GM21515 (cell line): ENCODE measurements around the gene CHSY1.

Source experiments
- ATAC-seq: cut with Tn5 transposase; IDR thresholded peaks from one replicate; pipeline ENCODE4 v1.9.1; 2021; ENCODE audit not compliant: unreplicated experiment

CHSY1 gene

DNA sequence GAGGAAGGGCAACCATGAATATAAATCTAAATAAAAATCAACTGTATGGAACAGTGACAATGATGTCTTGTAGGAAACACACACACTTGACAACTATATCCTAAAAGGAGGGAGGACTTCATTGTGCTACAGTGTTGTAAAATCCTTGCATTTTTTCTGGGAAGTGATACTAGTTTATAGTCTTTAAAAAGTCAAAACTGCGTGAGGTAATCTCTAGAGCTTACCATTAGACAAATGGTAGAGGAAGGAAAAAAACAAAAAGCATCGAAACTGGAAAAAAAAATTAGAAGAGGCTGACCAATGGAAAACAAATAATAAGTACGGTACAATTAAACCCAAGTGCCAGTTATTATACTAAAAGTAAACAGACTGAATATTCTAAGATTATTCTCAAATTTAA lies 38.7 kb downstream of the CHSY1 start:
- ATAC-seq: no peak

- ATAC-seq: no peak
These were observed 40.0 kb downstream of the CHSY1 start for GRCh38 chr15:101211897-101212296.

DNA sequence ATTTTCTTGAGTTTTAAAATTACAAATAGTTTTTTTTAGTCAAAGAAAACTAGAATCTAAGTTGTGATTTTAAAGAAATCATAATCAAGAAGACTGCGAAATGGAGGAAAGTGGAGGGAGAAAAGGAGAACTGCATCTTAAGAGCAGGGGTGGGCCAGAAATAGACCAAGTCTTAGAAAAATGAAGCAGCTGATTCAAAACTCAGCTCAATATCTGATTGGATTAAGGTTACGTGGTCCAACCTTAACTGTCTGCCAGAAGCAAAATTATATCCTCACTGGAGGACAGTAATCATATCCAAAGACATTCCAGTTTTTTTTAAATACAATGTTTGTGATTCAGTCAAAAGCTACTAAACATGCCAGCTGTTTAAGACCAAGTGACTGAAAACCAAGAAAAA lies 41.4 kb downstream of the CHSY1 start:
- no peak for ATAC-seq

DNA sequence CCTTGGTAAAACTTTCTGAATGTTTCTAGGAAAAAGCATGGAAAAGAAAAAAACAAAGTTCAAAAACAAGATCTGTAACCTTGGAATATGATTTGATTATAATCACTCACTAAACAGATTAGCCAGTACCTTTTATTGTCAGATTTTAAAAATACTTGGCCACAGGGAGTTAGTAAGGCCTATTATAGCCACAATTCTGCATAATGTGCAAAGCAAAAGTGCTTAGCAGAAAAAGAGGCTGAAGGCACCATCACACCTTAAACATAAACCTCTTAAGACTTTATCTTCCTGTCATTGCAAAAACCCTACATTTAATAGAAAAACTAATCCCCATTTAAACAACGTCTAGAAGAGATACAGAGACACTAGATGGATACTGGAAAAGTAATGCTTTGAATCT lies 41.8 kb downstream of the CHSY1 start:
- peak; percentile 60 for ATAC-seq

DNA sequence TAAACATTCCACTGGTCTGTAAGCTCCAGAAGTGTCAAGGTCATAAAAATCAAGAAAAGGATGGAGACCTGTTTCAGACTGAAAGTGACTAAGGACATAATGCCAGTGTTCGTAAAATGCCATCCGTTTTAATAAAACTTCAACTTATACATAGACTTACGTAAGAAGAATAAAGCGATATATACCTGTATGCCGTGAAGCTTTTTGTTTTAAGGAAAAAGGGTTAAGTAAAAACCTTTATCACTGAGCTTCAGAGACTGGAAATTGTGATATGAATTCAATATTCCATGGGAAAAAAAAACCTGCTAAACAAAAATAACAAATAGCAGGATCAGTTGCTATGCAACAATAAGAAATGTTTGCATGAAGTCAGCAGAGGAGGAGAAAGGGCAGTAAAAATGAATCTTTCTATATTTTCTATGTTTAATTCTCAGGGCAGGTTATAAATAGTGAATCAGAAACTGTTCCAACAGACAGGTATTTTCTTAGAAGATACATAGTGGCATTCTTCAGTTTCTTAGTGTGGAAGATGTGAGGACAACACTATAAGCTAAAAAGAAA lies 42.5 kb downstream of the CHSY1 start:
- no peak for ATAC-seq

DNA sequence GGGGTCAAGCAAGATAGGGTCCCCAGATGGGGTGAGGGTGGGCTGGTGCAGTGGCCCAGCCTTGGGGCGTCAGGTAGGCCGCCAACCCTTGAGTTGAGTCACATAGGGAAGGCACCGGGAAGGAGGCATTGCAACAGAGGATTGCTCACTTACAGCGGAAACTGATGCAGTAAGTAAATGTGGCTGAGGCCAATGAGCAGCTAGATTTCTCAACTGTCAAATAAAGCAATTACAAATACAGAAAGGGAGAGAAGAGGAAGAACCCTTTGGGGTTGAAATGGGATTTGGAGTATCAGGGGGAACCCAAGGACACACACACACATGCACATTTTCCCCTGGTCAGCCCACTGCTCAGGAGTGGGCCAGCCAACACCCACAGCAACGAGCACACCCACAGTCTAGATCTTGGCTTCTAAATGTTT lies 44.0 kb downstream of the CHSY1 start:
- ATAC-seq: no peak

DNA sequence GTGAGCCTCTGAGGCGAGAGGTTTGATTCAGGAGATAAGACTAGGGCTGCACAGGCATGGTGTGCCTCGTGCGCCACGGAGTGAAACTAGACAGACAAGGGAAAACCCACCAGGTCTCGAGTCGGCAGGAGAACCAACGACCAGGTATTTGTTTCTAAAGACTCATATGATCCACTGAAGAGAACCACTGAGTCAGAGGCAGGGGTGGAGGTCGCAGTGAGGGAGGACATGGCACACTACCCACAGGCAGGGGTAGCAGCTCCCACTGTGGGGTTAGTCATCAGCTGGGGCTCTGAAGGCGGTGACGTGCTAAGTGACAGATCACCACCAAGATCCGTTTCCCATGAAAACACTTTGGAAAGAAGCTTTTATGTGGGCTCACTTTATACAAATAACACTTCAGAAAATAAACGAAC lies 45.7 kb downstream of the CHSY1 start:
- ATAC-seq: no peak

GRCh38 chr15:101204739-101205535 lies 46.9 kb downstream of the CHSY1 start:
- no peak for ATAC-seq

DNA sequence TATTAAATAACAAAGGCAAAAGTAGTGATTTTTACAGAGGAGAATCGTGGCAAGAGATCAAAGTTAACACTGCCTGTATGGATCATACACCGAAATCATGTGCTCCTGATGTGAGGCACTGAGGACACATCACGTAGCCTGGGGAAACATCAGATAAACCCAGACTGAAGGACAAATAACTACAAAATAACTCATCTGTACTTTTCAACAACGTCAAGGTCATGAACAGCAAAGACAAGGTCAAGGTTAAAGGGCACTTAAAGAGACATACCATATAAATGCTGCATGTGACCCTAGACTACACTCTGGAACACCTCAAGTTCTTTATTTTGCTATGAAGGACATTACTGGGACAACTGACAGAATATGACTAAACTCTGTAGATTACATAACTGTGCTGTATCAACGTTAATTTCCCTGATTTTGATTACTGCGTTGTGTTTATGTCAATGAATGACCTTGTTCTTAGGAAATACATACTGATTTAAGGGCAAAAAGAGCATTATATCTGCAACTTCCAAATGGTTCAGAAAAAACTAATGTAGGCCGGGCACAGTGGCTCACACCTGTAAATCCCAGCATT lies 48.1 kb downstream of the CHSY1 start:
- no peak for ATAC-seq

DNA sequence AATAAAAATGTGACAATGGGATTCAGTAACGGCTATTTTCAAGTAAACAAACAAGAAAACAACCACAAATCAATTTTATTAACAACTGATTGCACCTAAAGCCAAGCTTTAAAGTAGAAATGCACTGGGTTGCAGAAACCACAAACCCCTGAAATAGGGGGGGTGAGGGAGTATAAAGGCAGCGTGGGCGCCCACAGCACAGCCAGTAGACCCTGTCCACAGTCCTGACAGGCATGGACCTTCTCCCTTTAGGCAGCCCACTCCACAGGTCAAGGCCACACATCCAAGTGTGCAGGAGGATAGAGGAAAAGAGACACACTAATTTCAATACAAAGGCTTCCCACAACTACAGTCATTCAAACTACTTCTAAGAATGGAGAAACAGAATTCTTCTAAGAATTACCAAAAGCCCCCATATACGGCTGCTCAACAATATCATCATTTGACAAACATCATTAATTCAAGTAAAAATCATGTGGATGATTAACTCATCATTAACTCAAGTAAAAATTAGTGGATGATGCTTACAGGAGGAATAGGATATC lies 48.7 kb downstream of the CHSY1 start:
- no peak for ATAC-seq

- ATAC-seq: no peak
These were observed 50.3 kb downstream of the CHSY1 start for GRCh38 chr15:101201411-101202174.

GRCh38 chr15:101200181-101200580 lies 51.7 kb downstream of the CHSY1 start:
- no peak for ATAC-seq

DNA sequence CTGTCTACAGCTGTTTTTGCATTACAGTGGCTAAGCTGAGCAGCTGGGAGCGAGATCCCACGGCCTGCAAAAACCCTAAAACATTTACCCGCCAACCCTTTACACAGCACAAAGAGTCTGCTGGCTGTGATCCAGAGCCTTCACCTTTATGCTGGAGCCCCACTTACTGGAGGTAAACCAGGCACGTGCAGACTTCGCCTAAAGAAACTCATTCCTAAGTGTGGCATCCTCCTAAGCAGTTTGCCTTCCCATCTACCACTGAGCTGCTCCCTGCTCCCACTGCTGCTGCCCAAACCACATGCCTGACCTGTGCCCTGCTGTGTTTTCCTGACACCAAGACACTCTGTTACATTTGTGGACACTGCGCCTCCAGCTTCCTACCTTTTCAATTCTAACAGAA lies 53.0 kb downstream of the CHSY1 start:
- ATAC-seq: no peak

- ATAC-seq: no peak
These were observed 53.7 kb downstream of the CHSY1 start for GRCh38 chr15:101198031-101198575.

DNA sequence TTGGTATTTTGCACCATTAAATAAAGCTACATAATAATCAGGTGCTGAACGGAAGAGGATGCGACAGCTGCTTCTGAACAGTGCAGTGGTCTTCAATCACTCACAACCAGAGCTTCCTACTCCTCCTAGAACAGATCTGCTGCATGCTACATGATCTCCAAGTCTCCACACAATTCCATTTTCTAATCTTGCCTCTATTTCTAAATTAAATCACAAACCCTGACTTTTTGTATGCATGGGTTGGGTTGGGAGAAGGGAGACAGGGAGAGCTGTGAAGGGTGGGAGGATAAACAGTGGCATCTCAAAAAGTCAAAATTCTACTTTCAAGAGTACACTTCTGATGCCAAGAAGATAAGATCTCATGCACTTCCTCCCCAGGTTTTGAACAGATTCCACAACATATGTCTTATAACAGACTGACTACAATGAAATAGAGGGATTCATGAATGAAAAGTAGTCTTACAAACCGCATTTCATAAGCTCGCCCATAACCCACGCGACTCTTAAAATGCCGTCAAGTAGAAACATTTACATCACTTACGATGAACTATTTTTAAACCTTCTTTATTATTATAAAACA lies 57.2 kb downstream of the CHSY1 start:
- no peak for ATAC-seq

- ATAC-seq: no peak
These were observed 57.9 kb downstream of the CHSY1 start for GRCh38 chr15:101193806-101194545.

- no peak for ATAC-seq
These were observed 58.7 kb downstream of the CHSY1 start for GRCh38 chr15:101193120-101193644.

GRCh38 chr15:101192081-101192480 lies 59.8 kb downstream of the CHSY1 start:
- ATAC-seq: no peak

DNA sequence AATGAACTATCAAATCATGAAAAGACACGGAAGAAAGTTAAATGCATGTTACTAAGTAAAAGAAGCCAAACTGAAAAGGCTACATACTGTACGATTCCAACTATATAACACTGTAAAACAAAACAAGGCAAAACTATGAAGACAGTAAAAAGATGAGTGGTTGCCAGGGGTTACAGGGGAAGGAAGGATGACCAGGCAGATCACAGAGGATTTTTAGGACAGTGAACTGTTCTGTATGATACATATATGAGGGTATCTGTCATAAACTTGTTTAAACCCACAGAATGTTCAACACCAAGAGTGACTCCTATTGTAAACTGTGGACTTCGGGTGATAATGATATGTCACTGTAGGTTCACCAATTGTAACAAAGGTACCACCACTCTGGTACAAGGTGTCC lies 60.6 kb downstream of the CHSY1 start:
- no peak for ATAC-seq

- ATAC-seq: no peak
These were observed 61.7 kb downstream of the CHSY1 start for GRCh38 chr15:101190092-101190595.
